CD4-positive, alpha-beta T cell treated with Interleukin-17A for 4 hours (primary cell): ENCODE measurements around the gene SPINT1.
"Not testable (repeated sequence)": the region's sequence is repeated elsewhere in the genome, so short reads cannot be mapped to it uniquely, and the experiment has no call there.

Experiments used
- DNase-seq: peaks from one replicate; pipeline ENCODE4 v3.0.0-alpha.2; 2020; ENCODE audit warnings: mixed read lengths

Gene SPINT1

DNA sequence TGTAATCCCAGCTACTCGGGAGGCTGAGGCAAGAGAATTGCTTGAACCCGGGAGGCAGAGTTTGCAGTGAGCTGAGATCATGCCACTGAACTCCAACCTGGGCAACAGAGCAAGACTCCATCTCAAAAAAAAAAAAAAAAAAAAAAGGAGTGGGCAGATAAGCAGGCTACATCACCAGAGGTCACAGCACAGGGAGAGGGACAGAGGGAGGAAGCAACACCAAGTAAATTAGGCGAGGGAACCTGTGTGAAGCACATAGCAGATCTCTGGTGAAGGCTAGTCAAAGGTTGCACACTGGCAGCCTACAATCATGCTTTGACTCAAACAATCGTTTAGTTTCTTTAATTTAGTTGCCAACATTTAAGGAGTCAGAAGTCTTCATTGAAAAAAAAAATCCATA lies 17.3 kb downstream of the SPINT1 start:
- not testable (repeated sequence) for DNase-seq

DNA sequence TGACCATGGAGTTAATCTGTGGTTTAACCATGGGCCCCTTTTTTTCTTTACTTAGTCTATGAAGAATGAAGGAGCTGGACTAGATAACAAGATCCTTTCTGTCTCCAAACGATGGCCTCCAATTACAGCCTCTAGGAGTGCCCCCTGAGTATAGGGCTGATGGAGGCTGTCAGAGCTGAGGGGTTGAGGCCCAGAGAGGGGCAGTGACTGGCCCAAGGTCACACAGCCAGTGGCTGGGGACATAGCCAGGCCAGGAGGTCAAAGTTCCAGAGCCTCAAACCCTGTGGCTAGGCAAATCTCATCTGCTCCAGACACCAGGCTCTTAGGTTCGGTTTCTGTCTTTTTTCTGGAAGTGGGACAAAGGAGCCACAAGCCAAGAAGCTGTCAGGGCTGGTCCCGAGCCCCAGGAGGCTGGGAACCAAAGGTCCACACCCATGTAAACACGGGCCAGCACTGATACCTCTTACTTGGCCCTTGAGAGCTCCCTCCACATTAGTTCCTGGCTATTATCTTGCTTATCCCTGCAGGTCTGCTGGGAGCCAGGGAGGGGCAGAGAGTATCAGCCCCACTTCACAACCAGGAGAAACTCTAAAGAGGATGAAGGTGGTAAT lies 19.9 kb downstream of the SPINT1 start:
- no peak for DNase-seq

DNA sequence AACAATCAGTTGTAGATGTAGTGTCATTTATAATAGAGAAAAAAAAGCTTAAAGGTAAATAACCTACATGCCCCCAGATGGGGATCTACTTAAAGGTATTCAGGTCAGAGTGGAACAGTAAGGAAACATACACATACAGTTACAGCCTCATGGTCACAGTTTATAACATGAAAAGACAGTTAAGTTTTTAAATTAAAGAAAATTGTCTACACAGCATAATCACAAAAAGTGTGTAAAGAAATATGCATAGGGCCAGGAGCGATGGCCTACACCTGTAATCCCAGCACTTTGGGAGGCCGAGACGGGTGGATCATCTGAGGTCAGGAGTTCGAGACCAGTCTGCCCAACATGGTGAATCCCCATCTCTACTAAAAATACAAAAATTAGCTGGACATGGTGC lies 23.4 kb downstream of the SPINT1 start:
- DNase-seq: no peak

DNA sequence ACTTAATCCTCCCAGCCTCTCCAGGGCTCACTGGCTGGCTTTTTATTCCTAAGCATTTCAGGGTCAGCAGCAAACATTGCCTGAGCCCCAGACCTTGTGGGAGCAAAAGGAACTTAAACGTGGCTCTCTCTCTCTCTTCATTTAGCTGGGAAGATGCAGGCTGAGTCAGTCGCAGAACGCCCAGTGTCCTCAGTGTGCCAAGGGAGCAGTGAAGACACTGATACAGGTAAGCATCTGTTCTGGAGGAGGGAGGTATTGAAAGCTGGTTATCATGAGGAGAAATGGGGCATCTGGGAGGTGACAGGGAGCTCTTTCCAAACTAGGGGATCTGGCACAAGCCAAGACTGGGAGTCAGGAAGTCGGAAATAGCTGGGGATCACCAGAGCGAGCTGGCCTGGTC lies 25.8 kb downstream of the SPINT1 start:
- DNase-seq: no peak

DNA sequence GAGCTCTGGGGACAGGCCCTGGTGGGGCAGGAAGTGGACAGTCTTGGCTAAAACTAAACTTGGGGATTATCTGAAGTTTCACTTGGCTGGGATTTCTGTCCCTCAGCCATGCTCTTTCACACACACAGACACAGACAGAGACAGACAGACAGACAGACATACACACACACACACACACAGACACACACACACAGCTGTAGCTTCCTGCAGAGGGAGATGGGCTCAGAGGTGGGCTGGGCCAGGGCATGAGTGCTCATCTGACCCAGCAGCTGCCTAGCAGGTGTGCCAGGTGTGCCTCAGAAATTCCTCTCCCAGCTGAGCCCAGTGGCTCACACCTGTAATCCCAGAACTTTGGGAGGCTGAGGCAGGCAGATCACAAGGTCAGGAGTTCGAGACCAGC lies 26.9 kb downstream of the SPINT1 start:
- no peak for DNase-seq

DNA sequence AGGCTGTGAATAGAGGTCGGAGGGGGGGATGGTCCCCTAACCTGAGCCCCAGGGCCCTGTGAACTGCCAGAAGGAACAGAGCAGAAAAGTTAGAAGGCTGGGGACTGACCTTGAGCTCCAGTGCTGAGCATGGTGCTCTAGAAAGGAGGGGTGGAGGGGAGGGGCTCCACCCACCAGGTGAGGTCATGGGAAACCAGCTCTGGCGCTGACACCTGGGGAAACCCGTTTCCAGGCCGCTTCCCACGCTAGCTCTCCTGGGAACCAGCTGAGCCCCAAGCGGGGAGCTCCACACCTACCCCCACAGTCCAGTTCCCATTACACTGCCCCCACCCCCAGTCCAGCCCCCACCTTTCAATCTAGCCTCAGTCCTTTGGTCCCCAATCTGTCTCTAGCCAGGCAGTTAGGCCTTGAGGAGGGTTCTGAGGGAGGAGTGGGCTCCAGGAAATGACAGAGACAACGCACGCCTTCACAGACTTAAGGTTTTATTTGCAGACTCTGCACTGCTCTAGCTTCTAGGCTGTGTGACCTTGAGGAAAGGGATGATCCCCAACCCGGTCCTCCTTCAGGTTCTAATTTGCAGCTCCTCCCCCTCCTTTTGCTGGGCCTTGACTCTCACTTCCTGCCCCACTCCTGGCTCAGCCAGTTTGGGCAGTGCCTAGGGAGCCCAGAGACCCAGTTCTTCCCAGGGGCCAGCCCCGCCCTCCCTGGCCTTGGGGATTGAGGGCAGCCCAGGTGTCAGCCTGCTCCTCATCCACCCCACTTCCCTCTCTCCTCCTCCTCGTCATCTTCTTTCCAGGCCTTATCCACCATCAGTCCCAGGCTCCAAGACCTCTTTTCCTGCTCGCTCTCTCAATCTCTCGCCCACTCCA lies 28.1 kb downstream of the SPINT1 start:
- DNase-seq: no peak

DNA sequence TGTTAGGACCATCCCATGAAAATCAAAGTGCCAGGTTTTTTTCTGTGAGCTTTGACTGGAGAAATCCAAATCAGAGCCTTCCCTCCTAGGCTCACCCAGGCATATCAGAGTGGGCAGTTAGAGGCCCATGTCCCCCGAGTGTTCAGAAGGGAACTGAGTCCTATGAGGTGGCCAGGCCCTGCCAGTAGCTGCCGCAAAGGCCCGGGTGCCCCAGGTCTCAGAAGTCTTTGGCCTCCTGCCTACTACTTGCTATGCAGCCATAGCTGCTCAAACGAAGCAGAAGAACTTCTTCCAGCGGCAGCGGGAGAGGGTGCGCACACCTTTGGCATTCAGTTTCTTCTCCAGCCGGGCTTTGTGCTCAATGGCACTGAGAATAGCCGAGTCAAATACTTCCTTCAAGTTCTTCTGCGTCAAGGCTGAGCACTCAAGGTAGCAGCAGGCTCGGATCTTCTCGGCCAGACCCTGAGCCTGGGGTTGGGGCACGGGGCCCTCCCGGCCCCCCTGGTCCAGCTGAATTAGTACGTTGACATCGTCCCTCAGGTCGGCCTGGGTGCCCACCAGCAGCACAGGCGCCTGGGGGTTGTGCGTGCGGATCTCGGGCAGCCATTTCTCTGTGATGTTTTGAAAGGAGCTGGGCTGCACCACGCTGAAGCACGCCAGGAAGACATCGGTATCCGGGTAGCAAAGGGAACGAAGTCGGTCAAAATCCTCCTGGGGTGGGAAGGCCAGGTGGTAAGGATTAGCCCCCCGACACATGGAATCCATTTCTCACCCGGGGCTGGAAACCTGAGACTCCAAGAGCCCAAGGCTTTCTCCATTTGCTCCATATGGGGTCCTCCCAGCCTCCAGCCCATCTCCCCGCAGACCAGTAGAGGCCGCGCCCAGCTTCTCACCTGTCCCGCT lies 29.2 kb downstream of the SPINT1 start:
- no peak for DNase-seq

DNA sequence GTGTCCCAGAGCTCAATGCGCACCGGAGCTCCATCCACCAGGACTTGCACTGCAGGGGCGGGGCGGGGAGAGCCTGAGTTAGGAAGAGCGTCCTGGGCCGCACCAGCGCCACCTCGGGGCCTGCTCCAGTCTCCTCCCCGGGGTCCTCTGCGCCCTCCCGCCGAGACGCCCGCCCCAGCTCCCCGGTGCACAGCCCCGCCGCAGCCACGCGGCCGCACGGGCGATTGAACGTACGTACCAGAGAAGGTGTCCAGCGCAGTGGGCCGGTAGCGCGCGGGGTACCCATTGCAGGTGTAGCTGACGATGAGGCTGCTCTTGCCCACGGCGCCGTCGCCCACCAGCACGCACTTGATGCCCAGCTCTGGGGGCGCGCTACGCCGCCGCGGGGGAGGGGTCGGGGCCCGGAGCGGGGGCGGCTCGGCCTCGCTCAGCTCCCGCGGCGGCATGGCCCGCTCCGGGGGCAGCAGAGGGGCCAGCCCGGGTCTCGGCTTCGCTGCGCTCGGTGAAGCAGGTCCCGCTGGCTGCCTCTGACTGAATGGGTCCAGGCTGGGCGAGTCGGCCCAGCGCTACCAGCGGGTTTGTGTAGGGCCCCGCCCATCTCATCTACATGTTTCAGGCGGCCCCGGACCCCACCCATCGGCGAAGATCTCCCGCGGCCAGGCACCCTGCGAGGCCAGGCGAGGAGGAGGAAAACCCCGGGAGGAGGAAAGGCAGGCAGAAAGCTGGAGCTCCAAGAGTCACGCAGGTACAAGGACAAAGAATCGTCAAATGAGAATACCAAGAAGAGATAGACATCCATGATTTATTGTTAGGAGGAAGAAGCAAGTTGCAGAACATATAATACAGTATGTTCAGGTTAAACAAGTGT lies 30.1 kb downstream of the SPINT1 start, which contains the start of gene RHOV:
Gene RHOV (minus strand): TSS at position 541 of the 868 bp plus-strand sequence. CDS start 95 bp downstream, at position 446.
- peak; percentile 67 for DNase-seq

DNA sequence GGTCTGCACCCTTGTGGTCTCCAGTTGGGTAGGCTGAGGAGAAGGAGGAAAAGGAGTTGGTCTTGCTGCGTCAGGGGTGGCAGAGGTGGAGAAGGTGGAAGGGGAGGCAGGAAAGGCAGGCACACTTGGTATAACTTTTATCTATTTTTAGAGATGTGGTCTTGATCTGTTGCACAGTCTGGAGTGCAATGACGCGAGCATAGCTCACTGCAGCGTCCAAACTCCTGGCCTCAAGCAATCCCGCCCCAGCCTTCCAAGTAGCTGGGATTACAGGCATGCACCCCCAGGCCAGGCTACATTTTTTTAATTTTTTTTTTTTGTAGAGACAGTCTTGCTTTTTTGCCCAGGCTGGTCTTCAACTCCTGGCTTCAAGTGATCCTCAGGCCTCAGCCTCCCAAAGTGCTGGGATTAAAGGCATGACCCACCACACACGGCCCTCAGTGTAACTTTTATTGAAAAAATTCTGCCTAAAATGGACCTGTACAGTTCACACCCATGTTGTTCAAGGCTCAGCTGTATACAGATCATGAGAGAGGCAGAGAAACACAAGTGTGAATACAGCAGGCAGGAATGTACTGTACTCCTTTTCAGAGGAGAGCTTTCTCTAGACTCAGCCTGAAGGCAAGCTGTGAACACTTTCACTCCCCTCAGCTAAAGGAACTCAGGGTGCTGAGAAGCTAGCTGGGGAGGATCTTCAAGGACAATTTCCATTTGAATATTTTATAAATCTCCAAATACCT lies 32.3 kb downstream of the SPINT1 start:
- DNase-seq: no peak

DNA sequence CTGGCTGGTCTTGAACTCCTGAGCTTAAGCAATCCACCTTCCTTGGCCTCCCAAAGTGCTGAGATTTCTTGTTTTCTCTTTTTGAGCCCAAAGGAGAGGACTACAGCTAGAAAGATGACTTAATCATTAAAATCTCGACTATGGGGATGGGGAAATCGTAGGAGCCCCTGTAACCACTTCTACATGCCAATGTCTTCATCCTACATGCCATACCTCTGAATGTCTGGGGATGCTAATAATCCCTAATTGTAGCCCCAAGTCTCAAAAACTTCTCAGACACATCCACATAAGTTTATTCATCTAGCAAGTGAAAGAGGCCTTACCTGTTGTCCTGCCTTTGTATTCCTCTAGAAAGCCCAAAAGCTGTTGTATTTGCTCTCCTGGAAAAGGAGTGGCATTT lies 33.8 kb downstream of the SPINT1 start:
- DNase-seq: no peak

DNA sequence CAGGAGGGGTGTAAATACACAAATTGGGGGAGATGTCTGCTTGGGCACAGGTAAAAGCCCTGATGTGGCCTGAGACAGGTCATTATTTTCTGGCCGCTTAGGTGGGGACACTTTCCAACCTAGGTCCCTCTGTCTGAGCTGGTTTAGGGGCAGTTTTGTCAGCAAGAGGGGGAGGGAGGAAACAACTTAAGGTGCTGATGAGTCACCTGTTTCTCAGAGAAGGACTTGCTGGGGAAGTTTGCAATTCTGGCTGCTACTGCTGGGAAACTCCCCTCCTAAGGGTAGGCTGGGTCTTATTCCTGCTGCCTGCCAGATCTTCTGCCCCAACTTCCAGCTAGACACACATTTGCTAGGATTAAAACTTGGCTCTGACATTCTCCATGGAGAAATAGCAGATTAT lies 34.9 kb downstream of the SPINT1 start:
- DNase-seq: no peak

DNA sequence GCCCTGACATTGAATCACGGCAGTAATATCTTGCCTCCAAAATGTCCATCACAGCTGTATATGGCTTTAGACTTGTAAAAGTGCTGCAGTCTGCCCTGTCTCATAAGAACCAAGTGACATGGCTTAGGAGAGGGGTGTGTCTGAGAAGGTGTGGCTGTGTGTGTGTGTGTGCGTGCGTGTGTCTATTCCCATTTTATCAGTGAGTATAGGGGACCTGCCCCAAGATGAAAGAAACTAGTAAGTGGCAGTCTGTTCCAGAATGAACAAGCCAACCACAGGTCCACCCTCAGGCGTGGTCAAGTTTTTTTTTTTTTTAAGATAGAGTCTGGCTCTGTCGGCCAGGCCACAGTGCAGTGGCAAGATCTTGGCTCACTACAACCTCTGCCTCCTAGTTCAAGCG lies 35.8 kb downstream of the SPINT1 start:
- no peak for DNase-seq

DNA sequence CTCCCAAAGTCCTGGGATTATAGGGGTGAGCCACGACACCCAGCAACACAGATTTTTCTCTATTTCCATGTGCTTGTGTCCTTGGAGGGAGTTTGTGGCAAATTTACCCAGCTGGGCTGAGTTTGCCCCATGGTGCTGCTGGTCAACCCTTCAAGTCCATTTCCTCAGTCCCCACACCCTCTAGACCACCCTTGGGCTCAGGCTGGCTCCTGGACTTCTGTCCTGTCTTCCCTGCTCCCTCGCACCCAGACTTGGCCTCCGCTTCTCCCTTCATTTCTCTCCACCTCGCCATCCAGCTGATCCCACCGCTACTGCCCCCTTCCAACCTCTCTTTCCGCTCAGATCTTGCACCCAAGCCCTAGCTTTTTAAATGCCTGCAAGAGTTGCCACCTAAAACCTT lies 37.5 kb downstream of the SPINT1 start:
- no peak for DNase-seq

DNA sequence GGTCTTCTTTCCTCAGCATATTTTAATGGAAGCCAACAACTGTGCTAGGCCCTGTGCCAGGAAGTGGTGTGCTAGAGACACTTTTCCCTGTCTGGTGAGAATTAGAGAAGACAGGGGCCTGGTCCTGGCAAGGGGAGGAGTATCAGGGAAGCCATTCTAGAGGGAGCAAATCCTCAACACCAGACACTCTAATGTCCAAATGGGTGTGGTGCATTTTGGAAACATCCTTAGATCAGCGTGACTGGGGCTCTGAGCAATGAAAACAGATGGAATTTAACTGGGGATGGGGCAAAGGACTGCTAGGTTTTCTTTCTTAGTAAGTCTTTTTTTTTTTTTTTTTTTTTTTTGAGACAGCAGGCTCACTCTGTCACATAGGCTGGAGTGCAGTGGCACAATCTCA lies 42.7 kb downstream of the SPINT1 start:
- DNase-seq: no peak

DNA sequence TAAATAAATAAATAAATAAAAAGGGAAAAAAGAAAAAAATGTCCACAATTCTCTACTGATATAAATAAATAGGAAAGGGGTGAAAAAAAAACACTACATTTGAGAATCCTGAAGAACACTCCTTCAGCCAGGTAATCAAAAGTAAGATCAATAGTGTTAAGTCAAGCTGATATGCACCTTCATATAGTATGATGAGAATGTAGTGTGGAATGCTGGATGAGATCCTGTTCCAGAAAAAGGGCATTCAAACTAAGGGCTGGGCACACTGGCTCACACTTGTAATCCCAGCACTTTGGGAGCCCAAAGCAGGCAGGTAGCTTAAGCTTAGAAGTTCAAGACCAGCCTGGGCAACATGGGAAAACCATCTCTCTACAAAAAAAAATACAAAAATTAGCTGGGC lies 45.3 kb downstream of the SPINT1 start:
- DNase-seq: no peak

DNA sequence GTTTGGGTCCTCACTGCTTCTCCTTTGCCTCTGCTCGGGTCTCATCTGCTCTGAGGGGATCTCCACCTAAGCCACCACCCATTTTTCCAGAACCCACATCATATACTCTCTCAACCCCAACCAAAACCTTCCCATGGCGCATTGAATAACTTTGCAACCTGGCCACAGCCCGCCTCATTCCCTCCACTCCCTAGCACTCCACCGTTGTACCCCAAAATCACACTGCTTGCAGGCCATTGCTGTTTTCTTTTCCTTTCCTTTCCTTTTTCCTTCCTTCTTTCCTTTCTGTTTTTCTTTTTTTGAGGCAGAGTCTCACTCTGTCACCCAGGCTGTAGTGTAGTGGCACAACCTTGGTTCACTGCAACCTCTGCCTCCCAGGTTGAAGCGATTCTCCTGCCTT lies 47.3 kb downstream of the SPINT1 start:
- no peak for DNase-seq

DNA sequence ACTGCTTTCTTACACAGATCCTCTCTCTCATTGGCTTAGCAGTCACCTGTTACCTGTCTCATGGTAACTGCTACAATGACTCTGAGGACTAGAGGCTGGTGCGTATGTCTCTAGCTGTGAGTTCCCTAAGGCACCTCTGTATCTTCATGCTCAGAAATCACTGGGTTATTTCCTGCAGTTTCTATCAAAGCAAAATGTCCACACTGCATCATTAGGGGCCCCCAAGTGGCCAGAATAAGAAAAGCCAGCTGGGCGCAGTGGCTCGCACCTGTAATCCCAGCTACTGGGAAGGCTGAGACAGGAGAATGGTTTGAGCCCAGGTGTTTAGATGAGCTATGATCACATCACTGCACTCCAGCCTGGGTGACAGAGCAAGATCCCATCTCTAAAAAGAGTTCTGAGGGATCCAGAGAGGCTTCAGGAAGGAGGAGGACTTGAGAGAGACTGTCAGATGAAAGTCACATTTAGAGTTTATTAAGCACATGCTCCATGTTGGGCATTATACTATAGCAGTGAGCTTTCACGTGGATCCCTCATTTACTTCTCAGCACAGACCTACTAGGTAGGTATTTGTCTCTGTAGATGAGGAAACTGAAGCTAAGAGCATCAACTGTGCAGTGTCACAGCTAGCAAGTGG lies 48.1 kb downstream of the SPINT1 start:
- DNase-seq: peak; percentile 40

DNA sequence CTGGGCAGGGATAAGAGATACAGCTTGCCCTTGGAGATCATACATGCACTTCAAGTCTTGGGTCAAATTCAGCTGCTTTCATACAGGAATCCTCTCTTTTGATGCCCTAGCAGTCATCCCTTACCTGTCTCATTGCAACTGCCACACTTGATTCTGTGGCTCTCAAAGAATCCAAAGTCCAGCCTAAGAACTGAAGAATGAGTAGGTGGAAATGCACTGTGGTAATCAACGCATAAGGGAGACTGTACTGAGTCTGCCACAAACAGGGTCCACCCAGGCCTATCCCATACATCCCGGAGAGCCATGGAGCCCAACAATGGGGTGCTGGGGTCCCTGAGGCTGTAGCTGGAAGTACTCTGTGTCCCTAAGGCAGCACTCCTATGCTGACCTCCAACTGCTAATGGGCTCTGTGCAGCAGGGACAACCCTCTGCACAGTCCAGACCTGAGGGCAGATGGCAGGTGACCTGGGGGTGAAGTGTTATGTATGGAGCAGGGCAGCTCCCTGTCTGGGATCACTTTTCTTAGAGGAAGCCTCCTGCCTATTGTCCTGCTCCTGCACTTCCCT lies 48.7 kb downstream of the SPINT1 start:
- DNase-seq: no peak

DNA sequence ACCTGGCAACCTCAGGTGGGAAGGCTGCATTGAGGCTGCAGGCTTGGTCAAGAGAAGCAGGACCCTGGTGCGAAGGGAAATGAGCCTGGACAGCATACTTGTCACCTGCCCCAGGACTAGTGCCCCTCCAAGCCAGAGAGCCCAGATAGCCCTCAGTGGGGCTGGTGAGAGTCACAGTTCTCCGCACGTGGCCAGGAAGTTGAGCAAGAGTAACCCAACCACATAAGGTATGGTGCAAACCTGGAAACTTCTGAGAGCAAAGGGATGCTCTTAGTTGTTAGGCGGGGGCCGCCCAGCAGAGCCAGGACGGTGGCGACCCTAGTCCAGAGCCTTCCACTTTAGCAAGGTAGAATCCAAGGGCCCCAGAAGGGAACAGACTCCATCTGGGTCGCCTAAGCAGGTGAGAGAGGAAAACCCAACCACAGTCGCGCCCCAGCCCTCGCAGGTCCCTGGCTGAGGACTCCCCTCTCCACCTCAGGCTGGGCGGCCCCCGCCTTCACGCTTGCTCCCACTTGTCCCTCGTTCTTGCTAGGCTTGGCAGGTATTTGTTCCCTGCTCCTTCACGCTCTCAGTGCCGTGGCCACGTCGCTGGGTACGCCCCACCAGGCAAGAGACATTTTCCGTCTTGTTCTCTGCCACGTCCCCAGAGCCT lies 49.3 kb downstream of the SPINT1 start:
- DNase-seq: no peak
